ENCODE data around the gene PPP3CA.
A peak's percentile ranks its signal among the peaks of the same experiment; 100 is the strongest.

The PPP3CA gene

DNA sequence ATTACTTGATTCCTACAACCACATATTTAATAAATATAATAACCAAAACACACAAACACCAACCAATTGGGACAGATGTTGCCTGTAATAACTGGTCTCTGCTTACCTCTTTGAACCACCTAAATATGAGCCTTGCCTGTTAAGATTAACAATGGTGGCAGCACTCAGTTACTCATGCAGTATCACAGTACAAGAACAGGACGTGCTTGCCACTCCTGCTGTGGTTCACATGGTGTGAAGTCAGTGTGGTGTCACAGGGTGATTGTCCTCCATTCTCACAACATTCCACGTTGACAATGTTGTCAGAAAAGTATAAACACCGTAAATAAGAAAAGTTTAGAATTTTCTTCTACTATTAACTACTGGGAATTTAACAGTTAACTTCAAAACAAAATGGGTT, 365.0 kb downstream of the PPP3CA start:
- DNase-seq (ENCODE audit: low read depth, low spot score): no peak
- H3K4me3 ChIP-seq (ENCODE audit: low read depth, low read length): no peak overlapping the region
- CTCF ChIA-PET: no interaction called here
- TF ChIP-seq, protein P1, sequence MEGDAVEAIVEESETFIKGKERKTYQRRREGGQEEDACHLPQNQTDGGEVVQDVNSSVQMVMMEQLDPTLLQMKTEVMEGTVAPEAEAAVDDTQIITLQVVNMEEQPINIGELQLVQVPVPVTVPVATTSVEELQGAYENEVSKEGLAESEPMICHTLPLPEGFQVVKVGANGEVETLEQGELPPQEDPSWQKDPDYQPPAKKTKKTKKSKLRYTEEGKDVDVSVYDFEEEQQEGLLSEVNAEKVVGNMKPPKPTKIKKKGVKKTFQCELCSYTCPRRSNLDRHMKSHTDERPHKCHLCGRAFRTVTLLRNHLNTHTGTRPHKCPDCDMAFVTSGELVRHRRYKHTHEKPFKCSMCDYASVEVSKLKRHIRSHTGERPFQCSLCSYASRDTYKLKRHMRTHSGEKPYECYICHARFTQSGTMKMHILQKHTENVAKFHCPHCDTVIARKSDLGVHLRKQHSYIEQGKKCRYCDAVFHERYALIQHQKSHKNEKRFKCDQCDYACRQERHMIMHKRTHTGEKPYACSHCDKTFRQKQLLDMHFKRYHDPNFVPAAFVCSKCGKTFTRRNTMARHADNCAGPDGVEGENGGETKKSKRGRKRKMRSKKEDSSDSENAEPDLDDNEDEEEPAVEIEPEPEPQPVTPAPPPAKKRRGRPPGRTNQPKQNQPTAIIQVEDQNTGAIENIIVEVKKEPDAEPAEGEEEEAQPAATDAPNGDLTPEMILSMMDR (IDR thresholded peaks at IDR 0.05; ENCODE audit: insufficient read depth, low read length, missing control alignments): no peak
- POLR2A ChIA-PET: interaction anchor here (0.9 kb wide), 1 partner anchor 9 kb away, joined by 4 read pairs; no protein-coding TSS in a partner anchor

DNA sequence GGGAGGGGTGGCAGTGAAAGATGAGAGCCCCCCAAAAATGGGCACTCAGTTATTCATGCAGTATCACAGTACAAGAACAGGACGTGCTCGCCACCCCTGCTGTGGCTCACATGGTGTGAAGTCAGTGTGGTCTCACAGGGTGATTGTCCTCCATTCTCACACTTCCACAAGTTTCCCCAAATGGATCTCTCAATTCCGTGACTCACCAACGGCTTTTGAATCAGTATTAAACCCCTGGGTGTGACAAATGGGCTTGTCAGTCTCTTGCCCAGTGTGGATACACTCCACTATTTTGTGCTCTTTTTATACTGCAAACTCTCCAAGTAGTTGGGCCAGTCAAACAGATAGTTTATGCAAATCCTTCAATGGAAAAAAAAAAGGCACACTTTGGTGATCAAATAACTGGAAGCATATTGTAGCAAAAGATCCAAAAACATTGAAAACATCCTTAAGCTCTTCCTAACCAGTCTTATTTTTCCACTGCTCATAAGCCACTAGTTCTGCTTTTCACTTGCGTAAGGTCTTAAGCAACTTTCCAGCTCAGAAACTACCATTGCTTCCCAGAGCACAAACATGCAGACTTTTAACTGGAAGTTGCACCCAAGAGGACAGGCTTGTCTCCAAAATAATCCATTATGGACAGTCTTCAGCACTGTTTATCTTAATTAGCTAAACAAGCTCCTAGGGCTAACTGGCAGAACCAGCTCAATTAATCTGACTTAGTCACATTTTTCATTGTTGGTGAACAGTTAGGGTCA, 365.7 kb downstream of the PPP3CA start:
- ChIA-PET CTCF (no interaction called here), POLR2A (interaction anchor here (0.9 kb wide), 1 partner anchor 9 kb away, joined by 4 read pairs; no protein-coding TSS in a partner anchor)
- H3K4me3 ChIP-seq (ENCODE audit: low read depth, low read length): no peak overlapping the region
- peak; percentile 24 for DNase-seq (ENCODE audit: low read depth, low spot score)
- TF ChIP-seq, protein P1 (IDR thresholded peaks at IDR 0.05; ENCODE audit: insufficient read depth, low read length, missing control alignments): no peak

DNA sequence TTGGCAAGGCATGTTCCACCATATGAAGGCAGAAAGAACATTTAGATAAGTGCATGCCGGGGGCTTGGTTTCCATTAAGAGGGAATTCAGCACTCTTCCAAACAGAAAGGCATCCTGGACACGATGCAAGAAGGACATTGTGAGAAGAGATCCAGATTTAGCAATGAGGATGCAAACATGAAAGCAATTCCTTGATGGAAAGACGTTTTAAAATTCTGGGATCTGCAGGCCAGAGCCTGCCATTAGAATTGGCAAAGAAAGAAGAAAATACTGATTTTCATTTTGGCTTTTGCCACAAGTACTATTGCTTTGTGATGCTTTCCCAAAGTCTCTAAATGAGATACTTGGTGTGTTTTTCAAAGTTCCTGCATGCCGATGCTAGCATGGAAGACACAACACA, 367.6 kb downstream of the PPP3CA start:
- DNase-seq (ENCODE audit: low read depth, low spot score): no peak
- ChIA-PET CTCF (no interaction called here), POLR2A (interaction anchor here (0.7 kb wide), 1 partner anchor 31 kb away, joined by 4 read pairs; no protein-coding TSS in a partner anchor)
- TF ChIP-seq, protein P1 (IDR thresholded peaks at IDR 0.05; ENCODE audit: insufficient read depth, low read length, missing control alignments): no peak
- no peak overlapping the region for H3K4me3 ChIP-seq (ENCODE audit: low read depth, low read length)

DNA sequence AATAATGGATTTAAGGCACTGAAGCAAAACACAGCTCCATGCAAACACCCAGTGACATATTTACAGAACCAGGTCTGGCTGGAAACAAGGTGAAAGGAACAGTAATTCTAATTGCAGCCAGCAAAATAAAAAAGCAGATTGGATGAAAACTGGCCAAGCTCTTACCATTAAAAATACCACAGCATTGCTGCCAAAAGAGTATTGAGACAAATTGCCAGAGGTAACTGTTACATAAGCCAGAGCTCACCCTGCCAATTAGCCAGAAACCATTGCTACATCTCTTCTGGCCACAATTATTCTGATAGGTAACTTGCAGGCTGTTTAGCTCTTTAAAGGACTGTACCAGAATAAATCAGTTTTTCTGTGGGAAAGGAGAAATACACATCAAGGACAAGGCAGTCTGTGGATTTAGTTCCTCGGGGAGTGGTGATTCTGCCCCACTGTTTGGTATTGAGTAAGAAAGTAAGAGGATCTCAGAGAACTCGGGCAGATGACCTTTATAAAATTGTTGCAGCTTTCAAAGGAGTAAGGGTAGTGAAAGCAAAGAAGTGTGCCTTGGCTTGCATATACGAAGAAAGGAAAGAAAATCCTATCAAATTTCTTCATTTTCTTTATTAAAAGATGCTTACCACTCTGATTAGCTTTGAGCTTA, 369.5 kb downstream of the PPP3CA start:
- ChIA-PET POLR2A (no interaction called here), CTCF (no interaction called here)
- DNase-seq (ENCODE audit: low read depth, low spot score): no peak
- H3K4me3 ChIP-seq (ENCODE audit: low read depth, low read length): no peak overlapping the region
- TF ChIP-seq, protein P1 (IDR thresholded peaks at IDR 0.05; ENCODE audit: insufficient read depth, low read length, missing control alignments): no peak

DNA sequence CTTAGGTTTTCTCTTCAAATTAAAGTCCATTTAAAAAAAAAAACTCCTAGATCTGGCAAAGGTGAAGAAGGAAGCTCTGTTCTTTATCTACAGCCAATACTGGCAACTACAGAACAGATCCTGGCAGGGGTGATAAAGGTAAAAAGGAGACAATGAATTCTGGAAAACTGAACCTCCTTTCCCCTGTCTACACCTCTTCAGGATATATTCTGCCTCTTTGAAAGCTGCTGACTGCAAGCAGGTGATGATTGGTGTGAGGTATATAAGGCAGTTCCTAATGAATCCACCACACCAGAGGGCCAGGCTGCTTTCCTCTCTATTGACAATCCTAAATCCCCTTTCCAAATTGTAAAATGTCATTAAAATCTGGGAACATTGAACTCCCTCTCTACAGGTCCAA, 370.1 kb downstream of the PPP3CA start:
- ChIA-PET POLR2A (no interaction called here), CTCF (no interaction called here)
- TF ChIP-seq, protein P1 (IDR thresholded peaks at IDR 0.05; ENCODE audit: insufficient read depth, low read length, missing control alignments): no peak
- no peak overlapping the region for H3K4me3 ChIP-seq (ENCODE audit: low read depth, low read length)
- no peak for DNase-seq (ENCODE audit: low read depth, low spot score)
